IMR-90 (cell line): ENCODE results near the gene C1orf105. TPM values are rescaled to one million over a fixed set of nuclear protein-coding genes. Genes with fewer than 3 reads are reported as not detected.

ENCODE experiments used
- ATAC-seq: fragments of 200-7000 bp; cut with Tn5 transposase; 2 replicates; pipeline ENCODE4 v1.9.1; 2020; ENCODE audit warnings: low read depth, mild to moderate bottlenecking, moderate library complexity
- BruUV-seq: library from RNA; stranded (reverse); fragments of 400-500 nt; replicated peaks from 2 replicates; lab custom pipeline; 2021; lab: Mats Ljungman, UMichigan
- CTCF ChIA-PET: fragments of 300-600 bp; formaldehyde crosslinking; extraction: SDS; loops from one replicate; lab custom pipeline; 2021; ENCODE audit warnings: antibody characterized with exemption; lab: Yijun Ruan, JAX
- POLR2A ChIA-PET: fragments of 300-600 bp; sonication (Branson Sonifier 250); formaldehyde crosslinking; loops from one replicate; lab custom pipeline; 2022; ENCODE audit warnings: antibody characterized with exemption; ENCODE audit not compliant: unreplicated experiment; lab: Charles Lee
- DNase-seq: peaks from one replicate; pipeline ENCODE4 v3.0.0; 2013
- H2AFZ ChIP-seq: replicated peaks from 2 replicates; pipeline ENCODE3; 2013; ENCODE audit warnings: low read length, mild to moderate bottlenecking; ENCODE audit not compliant: poor library complexity
- H2AK5ac ChIP-seq: 2 replicates; pipeline ENCODE4 v1.6.1; 2013; ENCODE audit warnings: low read depth, low read length, inconsistent platforms
- H2AK9ac ChIP-seq: replicated peaks from 2 replicates; pipeline ENCODE3; 2013; ENCODE audit warnings: mild to moderate bottlenecking, low read depth, low read length, moderate library complexity; ENCODE audit not compliant: poor library complexity
- H2BK120ac ChIP-seq: 2 replicates; pipeline ENCODE4 v1.6.1; 2013; ENCODE audit warnings: low read depth, low read length, inconsistent platforms
- H2BK15ac ChIP-seq: 3 replicates; pipeline ENCODE4 v1.6.1; 2013; ENCODE audit warnings: low read depth, low read length, inconsistent platforms
- H2BK20ac ChIP-seq: 2 replicates; pipeline ENCODE4 v1.6.1; 2013; ENCODE audit warnings: low read depth, mild to moderate bottlenecking, inconsistent platforms, low read length, moderate library complexity
- H2BK5ac ChIP-seq: 2 replicates; pipeline ENCODE4 v1.6.1; 2013; ENCODE audit warnings: mild to moderate bottlenecking, low read depth, low read length, inconsistent platforms; ENCODE audit not compliant: poor library complexity, severe bottlenecking
- H3K14ac ChIP-seq: replicated peaks from 2 replicates; pipeline ENCODE4 v1.6.1; 2013; ENCODE audit warnings: low read depth, low read length, inconsistent platforms
- H3K18ac ChIP-seq: 2 replicates; pipeline ENCODE4 v1.6.1; 2013; ENCODE audit warnings: low read depth, low read length, control low read depth
- H3K23ac ChIP-seq: 2 replicates; pipeline ENCODE4 v1.6.1; 2013; ENCODE audit warnings: low read depth, low read length, inconsistent platforms
- H3K27ac ChIP-seq: 2 replicates; pipeline ENCODE4 v1.5.1; 2013; ENCODE audit warnings: mild to moderate bottlenecking, control low read depth, low read length; ENCODE audit not compliant: insufficient read depth
- H3K27me3 ChIP-seq: 2 replicates; pipeline ENCODE4 v1.6.1; 2013; ENCODE audit warnings: low read length; ENCODE audit not compliant: control insufficient read depth, insufficient read depth
- H3K36me3 ChIP-seq: 2 replicates; pipeline ENCODE4 v1.6.1; 2013; ENCODE audit warnings: low read length, mixed read lengths; ENCODE audit not compliant: control insufficient read depth, insufficient read depth
- H3K4ac ChIP-seq: 2 replicates; pipeline ENCODE4 v1.6.1; 2013; ENCODE audit warnings: low read depth, low read length, inconsistent platforms
- H3K4me1 ChIP-seq: 2 replicates; pipeline ENCODE4 v1.6.1; 2013; ENCODE audit warnings: low read length, mixed read lengths; ENCODE audit not compliant: control insufficient read depth, insufficient read depth
- H3K4me2 ChIP-seq: 2 replicates; pipeline ENCODE4 v1.6.1; 2013; ENCODE audit warnings: low read depth, mild to moderate bottlenecking, control low read depth, low read length, moderate library complexity
- H3K4me3 ChIP-seq: 2 replicates; pipeline ENCODE4 v1.5.1; 2013; ENCODE audit warnings: low read depth, mild to moderate bottlenecking, control low read depth, low read length, moderate library complexity; ENCODE audit not compliant: insufficient read depth
- H3K56ac ChIP-seq: 2 replicates; pipeline ENCODE4 v1.6.1; 2013; ENCODE audit warnings: low read length, inconsistent platforms; ENCODE audit not compliant: insufficient read depth; ENCODE audit errors: extremely low read depth
- H3K79me1 ChIP-seq, 2 experiments: 2 replicates each; pipeline ENCODE4 v1.6.1; 2013; ENCODE audit warnings: low read length in 2 of 2, inconsistent platforms in 1 of 2, low read depth in 1 of 2
- H3K9ac ChIP-seq: 2 replicates; pipeline ENCODE4 v1.6.1; 2013; ENCODE audit warnings: low read depth, low read length, control low read depth
- H3K9me1 ChIP-seq: 2 replicates; pipeline ENCODE4 v1.6.1; 2013; ENCODE audit warnings: low read length, inconsistent platforms; ENCODE audit not compliant: insufficient read depth
- H3K9me3 ChIP-seq: 2 replicates; pipeline ENCODE4 v1.6.1; 2013; ENCODE audit warnings: low read length; ENCODE audit not compliant: control insufficient read depth, insufficient read depth
- H4K20me1 ChIP-seq: 2 replicates; pipeline ENCODE4 v1.6.1; 2013; ENCODE audit warnings: low read length, inconsistent platforms; ENCODE audit not compliant: insufficient read depth
- H4K5ac ChIP-seq: 2 replicates; pipeline ENCODE4 v1.6.1; 2013; ENCODE audit warnings: mild to moderate bottlenecking, low read depth, low read length, control low read depth
- H4K8ac ChIP-seq, 2 experiments: 2 replicates each; pipeline ENCODE4 v1.6.1; 2013; ENCODE audit warnings: low read depth in 2 of 2, low read length in 2 of 2, control low read depth in 1 of 2, inconsistent platforms in 1 of 2
- H4K91ac ChIP-seq: 2 replicates; pipeline ENCODE4 v1.6.1; 2013; ENCODE audit warnings: low read depth, low read length, inconsistent platforms; ENCODE audit not compliant: insufficient read depth
- BHLHE40 ChIP-seq: fragments of 150-350 bp; IDR thresholded peaks from 2 replicates; pipeline ENCODE4 v1.6.1; 2016; ENCODE audit warnings: mild to moderate bottlenecking, low read depth, low read length
- CEBPB ChIP-seq: IDR thresholded peaks from 2 replicates; pipeline ENCODE4 v1.6.1; 2012; ENCODE audit warnings: low read depth, low read length, improper control_type of control experiment
- CHD1 ChIP-seq: IDR thresholded peaks from 2 replicates; pipeline ENCODE4 v1.6.1; 2012; ENCODE audit warnings: low read depth, low read length, improper control_type of control experiment
- CTCF ChIP-seq: conservative IDR thresholded peaks from 2 replicates; pipeline ENCODE4 v1.5.1; 2012; ENCODE audit warnings: mild to moderate bottlenecking, low read depth, low read length, improper control_type of control experiment
- ELK1 ChIP-seq: fragments of 150-350 bp; IDR thresholded peaks from 2 replicates; pipeline ENCODE4 v1.6.1; 2016; ENCODE audit warnings: low read depth, mild to moderate bottlenecking, low read length, moderate library complexity, borderline replicate concordance
- FOS ChIP-seq: fragments of 150-350 bp; IDR thresholded peaks from 2 replicates; pipeline ENCODE4 v1.6.1; 2016; ENCODE audit warnings: low read depth, low read length
- MAFK ChIP-seq: IDR thresholded peaks from 2 replicates; pipeline ENCODE4 v1.6.1; 2012; ENCODE audit warnings: low read depth, low read length, improper control_type of control experiment
- MAZ ChIP-seq: IDR thresholded peaks from 2 replicates; pipeline ENCODE4 v1.6.1; 2012; ENCODE audit warnings: low read depth, mild to moderate bottlenecking, low read length, improper control_type of control experiment, moderate library complexity, borderline replicate concordance
- MXI1 ChIP-seq: IDR thresholded peaks from 2 replicates; pipeline ENCODE4 v1.6.1; 2012; ENCODE audit warnings: low read depth, mild to moderate bottlenecking, low read length, moderate library complexity, borderline replicate concordance
- NFE2L2 ChIP-seq: fragments of 150-350 bp; IDR thresholded peaks from 2 replicates; pipeline ENCODE4 v1.6.1; 2016; ENCODE audit warnings: low read depth, mild to moderate bottlenecking, low read length
- POLR2A ChIP-seq: IDR thresholded peaks from 2 replicates; pipeline ENCODE4 v1.6.1; 2012; ENCODE audit warnings: mild to moderate bottlenecking, low read depth, low read length
- RAD21 ChIP-seq: IDR thresholded peaks from 2 replicates; pipeline ENCODE4 v1.6.1; 2012; ENCODE audit warnings: low read length, improper control_type of control experiment
- RCOR1 ChIP-seq: IDR thresholded peaks from 2 replicates; pipeline ENCODE4 v1.6.1; 2012; ENCODE audit warnings: mild to moderate bottlenecking, low read length, improper control_type of control experiment; ENCODE audit not compliant: insufficient replicate concordance
- RFX5 ChIP-seq: IDR thresholded peaks from 2 replicates; pipeline ENCODE4 v1.8.0; 2012; ENCODE audit warnings: low read depth, mild to moderate bottlenecking, low read length, moderate library complexity
- SMC3 ChIP-seq: fragments of 150-350 bp; IDR thresholded peaks from 2 replicates; pipeline ENCODE4 v1.6.1; 2016; ENCODE audit warnings: low read depth, mild to moderate bottlenecking, antibody characterized with exemption, low read length, moderate library complexity
- USF2 ChIP-seq: fragments of 150-350 bp; IDR thresholded peaks from 2 replicates; pipeline ENCODE4 v1.6.1; 2017; ENCODE audit warnings: mild to moderate bottlenecking, antibody characterized with exemption, low read length, low read depth
- dilution Hi-C: fragments of 300-500 bp; cut with HindIII; formaldehyde crosslinking; loops from one replicate; pipeline ENCODE4 v1.14.3; 2018; ENCODE audit warnings: low sequenced_read_pairs; ENCODE audit not compliant: unreplicated experiment
- in situ Hi-C: fragments of 300-500 bp; cut with MboI; formaldehyde crosslinking; loops from 3 replicates; pipeline ENCODE4 v1.14.3; 2019; ENCODE audit warnings: low sequenced_read_pairs, inconsistent platforms, mixed read lengths
- intact Hi-C: fragments of 100-400 bp; cut with micrococcal nuclease; formaldehyde crosslinking; loops from 2 replicates; pipeline ENCODE4 v1.10.0; 2022
- polyA plus RNA-seq, 3 experiments: library from polyadenylated mRNA; depleted of rRNA; stranded (reverse); fragments of >200 nt; gene quantifications; 2 replicates each; pipeline ENCODE4 v1.2.3, GENCODE V29; 2012; ENCODE audit warnings: low replicate concordance in 1 of 3
- total RNA-seq: library from RNA; depleted of rRNA; stranded (reverse); fragments of >200 nt; gene quantifications from 2 replicates; pipeline ENCODE4 v1.2.3, GENCODE V29; 2012

Gene C1orf105
- total and polyA plus RNA-seq, 2 of the 4 experiments (the other 2 are of a cell fraction) = not detected

DNA sequence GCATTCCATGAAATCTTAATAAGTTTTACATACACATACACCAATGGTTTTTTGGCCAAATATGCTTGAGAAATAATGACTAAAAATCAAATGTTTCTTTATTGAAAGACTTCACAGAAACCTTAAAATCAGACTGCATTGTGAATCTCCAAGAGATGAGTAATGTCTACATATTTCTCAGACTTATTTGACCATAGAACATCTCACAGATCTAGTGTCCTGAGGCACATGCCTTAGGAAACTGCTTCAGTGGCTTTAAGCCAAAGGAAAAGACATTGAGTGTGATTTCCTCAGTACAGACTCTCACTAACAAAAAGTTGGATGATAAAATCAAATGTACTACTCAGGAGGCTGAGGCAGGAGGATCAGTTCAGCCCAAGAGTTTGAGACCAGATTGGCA is 6.2 kb upstream of the C1orf105 start:
- no peak for TF ChIP-seq CHD1
- no peak for TF ChIP-seq MAFK
- no peak for TF ChIP-seq USF2
- no peak for TF ChIP-seq POLR2A
- no peak for TF ChIP-seq FOS
- TF ChIP-seq RAD21 = no peak
- TF ChIP-seq MXI1 = no peak
- no peak for TF ChIP-seq RFX5
- TF ChIP-seq CTCF = no peak
- TF ChIP-seq CEBPB = no peak
- TF ChIP-seq SMC3 = no peak
- TF ChIP-seq MAZ = no peak
- no peak for TF ChIP-seq NFE2L2
- TF ChIP-seq ELK1 = no peak
- TF ChIP-seq BHLHE40 = no peak; the same call in 1 of the 2 replicates
- no peak for TF ChIP-seq RCOR1
- Histone ChIP-seq H4K20me1 (no peaks in the 10 kb centered on the region), H2AK9ac (no peak overlapping the region), H3K27ac (no peak overlapping the region), H3K36me3 (no peaks in the 10 kb centered on the region), H3K4me1 (no peaks in the 10 kb centered on the region), H2AK5ac (no peak overlapping the region), H2AFZ (no peak overlapping the region), H3K9me3 (no peaks in the 10 kb centered on the region), H4K5ac (no peak overlapping the region), H4K91ac (no peak overlapping the region), H3K9ac (no peak overlapping the region), H2BK20ac (no peak overlapping the region), H3K27me3 (no peaks in the 10 kb centered on the region), H3K14ac (no peak overlapping the region), H3K18ac (no peak overlapping the region), H3K23ac (no peak overlapping the region), H3K79me1 (no peaks in the 10 kb centered on the region), H3K56ac (no peak overlapping the region), H3K4me2 (no peak overlapping the region), H3K4me3 (no peak overlapping the region), H2BK120ac (no peak overlapping the region), H3K4ac (no peak overlapping the region), H2BK15ac (no peak overlapping the region), H4K8ac (no peak overlapping the region), H3K9me1 (no peaks in the 10 kb centered on the region), H2BK5ac (no peak overlapping the region)
- CTCF ChIA-PET = no interaction called here
- peak; percentile 57 for DNase-seq
- 0 out of 2 replicates have a peak, but pooled peaks have one; percentile 14 for ATAC-seq
- intact Hi-C loops (no loop called here), dilution Hi-C loops (no loop called here), in situ Hi-C loops (loop anchor here (25.0 kb wide), 1 partner anchor 602 kb away; no protein-coding TSS in a partner anchor)
- POLR2A ChIA-PET = no interaction called here
- no TSS peak for BruUV-seq
